Karpas-422 (cell line): ENCODE data around the gene NMNAT2. TPM values are rescaled to one million over a fixed set of nuclear protein-coding genes. Genes with fewer than 3 reads are reported as not detected.

Source experiments
- DNase-seq: peaks from one replicate; pipeline ENCODE4 v3.0.0-alpha.2; 2015
- H2AFZ ChIP-seq: fragments of 200-600 bp; sonication (generic); 2 replicates; pipeline ENCODE4 v1.6.1; 2014; ENCODE audit warnings: antibody characterized with exemption, low read length, mixed read lengths
- H3K27ac ChIP-seq: fragments of 200-600 bp; sonication (generic); 2 replicates; pipeline ENCODE4 v1.5.1; 2014; ENCODE audit warnings: mild to moderate bottlenecking, low read length, moderate library complexity
- H3K27me3 ChIP-seq: fragments of 200-600 bp; sonication (generic); 2 replicates; pipeline ENCODE4 v1.6.1; 2014; ENCODE audit warnings: low read length, mixed read lengths
- H3K36me3 ChIP-seq: fragments of 200-600 bp; sonication (generic); 2 replicates; pipeline ENCODE4 v1.6.1; 2014; ENCODE audit warnings: low read length, mixed read lengths; ENCODE audit not compliant: insufficient read depth
- H3K4me1 ChIP-seq: fragments of 200-600 bp; sonication (generic); 2 replicates; pipeline ENCODE4 v1.6.1; 2014; ENCODE audit warnings: mild to moderate bottlenecking, low read length, mixed read lengths
- H3K4me2 ChIP-seq: fragments of 200-600 bp; sonication (generic); 2 replicates; pipeline ENCODE4 v1.6.1; 2014; ENCODE audit warnings: low read length, low read depth, mild to moderate bottlenecking; ENCODE audit not compliant: poor library complexity, severe bottlenecking
- H3K4me3 ChIP-seq: fragments of 200-600 bp; sonication (generic); 2 replicates; pipeline ENCODE4 v1.5.1; 2014; ENCODE audit warnings: mild to moderate bottlenecking, antibody characterized with exemption, low read length, mixed read lengths
- H3K79me2 ChIP-seq: fragments of 200-600 bp; sonication (generic); 2 replicates; pipeline ENCODE4 v1.6.1; 2014; ENCODE audit warnings: mild to moderate bottlenecking, low read length, mixed read lengths
- H3K9ac ChIP-seq: fragments of 200-600 bp; sonication (generic); 2 replicates; pipeline ENCODE4 v1.6.0; 2014; ENCODE audit warnings: low read length
- H3K9me2 ChIP-seq: fragments of 200-600 bp; sonication (generic), shearing (Covaris generic); replicated peaks from 2 replicates; pipeline ENCODE4 v1.6.0; 2014; ENCODE audit warnings: mild to moderate bottlenecking, low read length, moderate library complexity; ENCODE audit not compliant: insufficient read depth
- H3K9me3 ChIP-seq: fragments of 300-700, 200-600 bp; sonication (generic); 2 replicates; pipeline ENCODE4 v1.6.1; 2014; ENCODE audit warnings: low read length, mixed read lengths
- H4K20me1 ChIP-seq: fragments of 200-600 bp; sonication (generic); 2 replicates; pipeline ENCODE4 v1.6.1; 2014; ENCODE audit warnings: mild to moderate bottlenecking, antibody characterized with exemption, low read length, low read depth; ENCODE audit not compliant: insufficient read depth
- total RNA-seq: library from RNA; depleted of rRNA; stranded (reverse); fragments of >200 nt; shearing (Covaris generic); gene quantifications from 2 replicates; pipeline ENCODE4 v1.2.3, GENCODE V29; 2014; ENCODE audit warnings: low replicate concordance

NMNAT2 gene
- total RNA-seq, 1 experiment from 2014 or later = not detected

DNA sequence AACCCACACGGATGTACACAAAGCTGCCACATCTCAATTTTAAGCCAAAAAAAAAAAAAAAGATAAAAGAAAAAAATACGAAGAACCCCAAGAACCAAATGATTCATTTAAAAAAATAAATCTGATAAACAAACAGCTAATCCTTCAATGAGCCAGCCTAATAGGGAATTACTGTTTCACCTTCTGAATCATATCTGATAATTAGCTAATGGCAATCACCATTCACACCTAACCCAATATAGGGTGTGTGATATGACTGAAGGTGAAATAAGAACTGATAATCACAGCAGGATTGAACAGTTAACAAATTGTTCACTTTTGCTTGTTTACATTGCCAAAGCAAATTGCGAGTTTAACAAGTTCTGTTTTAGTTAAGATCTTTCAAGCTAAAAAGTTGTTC, 170.7 kb downstream of the NMNAT2 start:
- no peak overlapping the region for H2AFZ ChIP-seq
- no peak overlapping the region for H3K4me3 ChIP-seq
- H3K9me2 ChIP-seq = no peaks in the 10 kb centered on the region
- H3K4me2 ChIP-seq = no peak overlapping the region
- no peaks in the 10 kb centered on the region for H3K9me3 ChIP-seq
- no peaks in the 10 kb centered on the region; the same call in 1 of the 2 replicates for H3K4me1 ChIP-seq
- H3K36me3 ChIP-seq = no peaks in the 10 kb centered on the region
- H3K79me2 ChIP-seq = no peaks in the 10 kb centered on the region
- H3K27me3 ChIP-seq = no peaks in the 10 kb centered on the region
- no peaks in the 10 kb centered on the region for H4K20me1 ChIP-seq
- H3K9ac ChIP-seq = no peak overlapping the region
- no peak for DNase-seq
- no peak overlapping the region for H3K27ac ChIP-seq

DNA sequence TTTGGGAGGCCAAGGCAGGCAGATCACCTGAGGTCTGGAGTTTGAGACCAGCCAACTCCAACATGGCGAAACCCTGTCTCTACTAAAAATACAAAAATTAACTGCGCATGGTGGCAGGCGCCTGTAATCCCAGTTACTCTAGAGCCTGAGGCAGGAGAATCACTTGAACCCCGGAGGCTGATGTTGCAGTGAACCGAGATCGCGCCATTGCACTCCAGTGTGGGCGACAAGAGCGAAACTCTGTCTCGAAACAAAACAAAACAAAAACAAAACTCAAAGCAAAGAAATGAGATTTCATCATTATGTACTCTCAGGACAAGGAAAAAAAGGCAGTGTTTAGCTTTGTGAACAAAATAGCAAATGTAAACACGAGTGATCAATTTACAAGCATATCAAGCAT, 171.1 kb downstream of the NMNAT2 start:
- no peaks in the 10 kb centered on the region for H3K9me2 ChIP-seq
- H3K9me3 ChIP-seq = no peaks in the 10 kb centered on the region
- no peaks in the 10 kb centered on the region for H3K27me3 ChIP-seq
- no peaks in the 10 kb centered on the region for H3K79me2 ChIP-seq
- no peak overlapping the region for H3K9ac ChIP-seq
- no peaks in the 10 kb centered on the region for H4K20me1 ChIP-seq
- no peak overlapping the region for H3K4me2 ChIP-seq
- no peak for DNase-seq
- no peaks in the 10 kb centered on the region for H3K4me1 ChIP-seq
- no peaks in the 10 kb centered on the region for H3K36me3 ChIP-seq
- no peak overlapping the region for H2AFZ ChIP-seq
- H3K4me3 ChIP-seq = no peak overlapping the region
- H3K27ac ChIP-seq = no peak overlapping the region

DNA sequence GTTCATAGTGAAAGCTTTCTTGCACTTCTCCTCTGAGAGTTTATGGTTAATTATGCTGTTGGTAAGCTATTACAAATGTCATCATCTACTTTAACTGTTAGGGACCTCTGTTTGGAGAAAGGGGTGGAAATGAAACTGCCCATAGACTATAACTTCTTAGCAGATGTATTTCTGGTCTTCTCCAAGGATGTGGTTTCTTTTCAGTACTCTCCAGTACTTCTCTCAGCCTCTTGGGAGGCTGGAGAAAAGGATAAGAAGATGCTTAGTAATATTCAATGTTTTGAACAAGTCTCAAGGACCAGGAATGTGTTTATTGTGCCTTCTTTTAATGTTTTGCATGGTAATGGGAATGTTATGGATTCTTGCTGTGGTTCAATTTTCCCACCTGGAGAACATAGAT, 171.7 kb downstream of the NMNAT2 start:
- H3K4me3 ChIP-seq = no peak overlapping the region

DNA sequence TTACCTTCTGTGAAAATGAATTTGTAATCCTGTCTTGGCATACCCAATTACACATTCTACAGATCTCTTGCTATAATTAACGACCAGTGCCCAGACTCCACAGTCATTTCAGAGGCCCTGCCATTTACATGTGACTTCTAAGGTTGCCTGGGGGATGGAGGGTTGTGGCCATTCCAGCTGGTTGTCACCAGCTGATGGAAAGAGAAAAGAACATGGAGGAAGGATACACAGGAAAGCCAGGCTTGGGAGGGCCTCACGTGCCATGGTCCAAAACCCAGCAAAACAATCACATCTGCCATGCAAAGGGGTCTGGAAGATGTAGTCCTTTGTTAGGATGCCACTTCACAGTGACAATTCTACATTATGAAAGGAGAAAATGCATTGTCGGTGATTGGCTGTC, 172.8 kb downstream of the NMNAT2 start:
- Histone ChIP-seq H2AFZ (no peak overlapping the region), H3K9ac (no peak overlapping the region), H3K27me3 (no peaks in the 10 kb centered on the region), H3K4me2 (no peak overlapping the region), H3K36me3 (no peaks in the 10 kb centered on the region), H3K9me3 (no peaks in the 10 kb centered on the region), H3K4me3 (no peak overlapping the region), H4K20me1 (no peaks in the 10 kb centered on the region), H3K27ac (no peak overlapping the region), H3K4me1 (no peaks in the 10 kb centered on the region), H3K79me2 (no peaks in the 10 kb centered on the region), H3K9me2 (no peaks in the 10 kb centered on the region)
- DNase-seq = no peak

More for the DNA sequence above, 171.7 kb downstream of the NMNAT2 start:
- H3K9me3 ChIP-seq = no peaks in the 10 kb centered on the region
- H3K9me2 ChIP-seq = no peaks in the 10 kb centered on the region
- H3K4me1 ChIP-seq = no peaks in the 10 kb centered on the region
- H3K9ac ChIP-seq = no peak overlapping the region
- no peak overlapping the region for H3K27ac ChIP-seq
- H4K20me1 ChIP-seq = no peaks in the 10 kb centered on the region
- no peak for DNase-seq
- no peaks in the 10 kb centered on the region for H3K27me3 ChIP-seq
- no peaks in the 10 kb centered on the region for H3K79me2 ChIP-seq
- H2AFZ ChIP-seq = no peak overlapping the region
- H3K36me3 ChIP-seq = no peaks in the 10 kb centered on the region
- no peak overlapping the region for H3K4me2 ChIP-seq

DNA sequence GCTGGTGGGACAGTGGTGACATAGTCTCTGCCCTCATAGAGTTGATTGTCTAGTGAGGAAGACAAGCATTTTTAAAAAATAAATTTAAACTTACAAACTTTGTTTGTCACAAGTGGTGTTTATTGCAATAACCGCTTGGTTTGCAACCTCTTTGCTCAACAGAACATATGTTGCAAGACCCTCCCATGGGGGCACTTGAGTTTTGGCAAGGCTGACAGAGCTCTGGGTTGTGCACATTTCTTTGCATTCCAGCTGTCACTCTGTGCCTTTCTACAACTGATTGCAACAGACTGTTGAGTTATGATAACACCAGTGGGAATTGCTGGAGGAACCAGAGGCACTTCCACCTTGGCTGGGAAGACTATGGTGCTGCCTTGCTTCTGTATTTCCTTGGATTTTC, 173.7 kb downstream of the NMNAT2 start:
- Histone ChIP-seq H3K9ac (no peak overlapping the region), H2AFZ (no peak overlapping the region), H3K27ac (no peak overlapping the region), H3K36me3 (no peaks in the 10 kb centered on the region), H3K4me3 (no peak overlapping the region), H3K79me2 (no peaks in the 10 kb centered on the region), H3K4me2 (no peak overlapping the region), H3K27me3 (no peaks in the 10 kb centered on the region), H4K20me1 (no peaks in the 10 kb centered on the region), H3K4me1 (no peaks in the 10 kb centered on the region), H3K9me2 (no peaks in the 10 kb centered on the region), H3K9me3 (no peaks in the 10 kb centered on the region)
- DNase-seq = no peak

DNA sequence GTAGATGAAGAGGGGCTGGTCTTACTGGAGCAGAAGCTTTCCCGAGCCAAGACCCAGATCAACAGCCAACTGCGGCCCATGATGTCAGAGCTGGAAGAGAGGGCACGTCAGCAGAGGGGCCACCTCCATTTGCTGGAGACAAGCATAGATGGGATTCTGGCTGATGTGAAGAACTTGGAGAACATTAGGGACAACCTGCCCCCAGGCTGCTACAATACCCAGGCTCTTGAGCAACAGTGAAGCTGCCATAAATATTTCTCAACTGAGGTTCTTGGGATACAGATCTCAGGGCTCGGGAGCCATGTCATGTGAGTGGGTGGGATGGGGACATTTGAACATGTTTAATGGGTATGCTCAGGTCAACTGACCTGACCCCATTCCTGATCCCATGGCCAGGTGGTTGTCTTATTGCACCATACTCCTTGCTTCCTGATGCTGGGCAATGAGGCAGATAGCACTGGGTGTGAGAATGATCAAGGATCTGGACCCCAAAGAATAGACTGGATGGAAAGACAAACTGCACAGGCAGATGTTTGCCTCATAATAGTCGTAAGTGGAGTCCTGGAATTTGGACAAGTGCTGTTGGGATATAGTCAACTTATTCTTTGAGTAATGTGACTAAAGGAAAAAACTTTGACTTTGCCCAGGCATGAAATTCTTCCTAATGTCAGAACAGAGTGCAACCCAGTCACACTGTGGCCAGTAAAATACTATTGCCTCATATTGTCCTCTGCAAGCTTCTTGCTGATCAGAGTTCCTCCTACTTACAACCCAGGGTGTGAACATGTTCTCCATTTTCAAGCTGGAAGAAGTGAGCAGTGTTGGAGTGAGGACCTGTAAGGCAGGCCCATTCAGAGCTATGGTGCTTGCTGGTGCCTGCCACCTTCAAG, 174.8 kb downstream of the NMNAT2 start:
- Histone ChIP-seq H3K27ac (no peak overlapping the region), H2AFZ (no peak overlapping the region), H3K4me1 (no peaks in the 10 kb centered on the region), H3K4me3 (no peak overlapping the region), H3K79me2 (no peaks in the 10 kb centered on the region), H3K36me3 (no peaks in the 10 kb centered on the region), H3K27me3 (no peaks in the 10 kb centered on the region), H3K9ac (no peak overlapping the region), H3K9me2 (no peaks in the 10 kb centered on the region), H3K4me2 (no peak overlapping the region), H4K20me1 (no peaks in the 10 kb centered on the region), H3K9me3 (no peaks in the 10 kb centered on the region)
- DNase-seq = no peak

DNA sequence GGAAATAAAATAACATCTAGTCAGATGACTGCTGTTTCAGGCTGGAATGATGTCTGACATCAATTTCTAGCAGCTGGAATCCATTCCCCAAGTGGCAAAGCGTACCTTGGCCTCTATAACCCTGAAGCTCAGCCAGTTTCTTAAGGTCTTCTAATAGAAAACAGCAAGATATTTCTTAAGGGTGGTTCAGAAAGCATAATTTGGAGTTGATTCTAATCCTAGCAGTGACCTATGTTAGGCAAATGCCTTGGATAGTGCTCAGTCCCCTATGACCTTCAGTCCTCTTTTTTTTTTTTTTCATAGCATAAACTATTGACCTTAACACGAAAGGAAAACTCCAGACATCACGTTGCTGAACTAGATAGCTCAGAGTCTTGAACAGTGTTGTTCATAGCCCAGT, 175.6 kb downstream of the NMNAT2 start:
- no peak overlapping the region for H3K4me2 ChIP-seq
- H3K36me3 ChIP-seq = no peaks in the 10 kb centered on the region
- no peaks in the 10 kb centered on the region for H3K4me1 ChIP-seq
- no peaks in the 10 kb centered on the region for H3K9me2 ChIP-seq
- H3K4me3 ChIP-seq = no peak overlapping the region
- DNase-seq = no peak
- H4K20me1 ChIP-seq = no peaks in the 10 kb centered on the region
- H2AFZ ChIP-seq = no peak overlapping the region
- no peaks in the 10 kb centered on the region for H3K79me2 ChIP-seq
- H3K27me3 ChIP-seq = no peaks in the 10 kb centered on the region
- H3K9me3 ChIP-seq = no peaks in the 10 kb centered on the region
- no peak overlapping the region for H3K9ac ChIP-seq
- no peak overlapping the region for H3K27ac ChIP-seq

DNA sequence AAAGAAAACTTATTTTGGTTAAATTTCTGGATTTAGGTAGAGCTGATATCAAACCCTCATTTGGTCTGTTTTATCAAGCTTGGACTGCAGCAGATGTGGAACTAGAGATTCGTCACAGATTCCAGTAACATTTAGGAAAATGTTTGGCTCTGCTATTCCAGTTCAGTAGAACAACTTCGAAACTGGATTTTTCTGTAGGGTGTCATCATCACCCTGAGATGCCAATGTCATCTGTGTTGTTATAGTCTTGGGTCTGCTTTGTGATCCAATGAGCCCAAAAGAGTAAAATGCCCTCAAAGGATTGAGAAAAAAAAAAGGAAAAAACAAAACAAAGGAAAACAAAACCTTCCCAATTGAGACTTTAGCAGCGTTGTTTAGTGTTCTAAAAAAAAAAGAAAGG, 176.7 kb downstream of the NMNAT2 start:
- H3K79me2 ChIP-seq = no peaks in the 10 kb centered on the region
- no peaks in the 10 kb centered on the region for H3K27me3 ChIP-seq
- no peak overlapping the region for H2AFZ ChIP-seq
- H3K27ac ChIP-seq = no peak overlapping the region
- no peaks in the 10 kb centered on the region for H3K9me2 ChIP-seq
- no peaks in the 10 kb centered on the region for H4K20me1 ChIP-seq
- DNase-seq = no peak
- H3K36me3 ChIP-seq = no peaks in the 10 kb centered on the region
- H3K4me2 ChIP-seq = no peak overlapping the region
- no peak overlapping the region for H3K4me3 ChIP-seq
- H3K9ac ChIP-seq = no peak overlapping the region
- H3K9me3 ChIP-seq = no peaks in the 10 kb centered on the region
- no peaks in the 10 kb centered on the region for H3K4me1 ChIP-seq
